NCI-H524 (cell line): ENCODE measurements around the gene C9orf43.

ENCODE experiments used
- DNase-seq, 2 experiments: peaks; one replicate each; lab custom pipeline; 2025; lab: John Stamatoyannopoulos, UW

The C9orf43 gene

GRCh38 chr9:113467183-113467582 is 56.6 kb downstream of the C9orf43 start:
- no peak for DNase-seq

- peak; percentile 9 to 72 for DNase-seq
These were observed 58.3 kb downstream of the C9orf43 start for GRCh38 chr9:113468716-113469448.

GRCh38 chr9:113471143-113471542 is 60.6 kb downstream of the C9orf43 start:
- no peak for DNase-seq

GRCh38 chr9:113471566-113471965 is 61.0 kb downstream of the C9orf43 start:
- DNase-seq = no peak

- DNase-seq = no peak
These were observed 61.7 kb downstream of the C9orf43 start for GRCh38 chr9:113472199-113472598.

- DNase-seq = no peak
These were observed 63.9 kb downstream of the C9orf43 start for GRCh38 chr9:113474360-113475028.

GRCh38 chr9:113475031-113475430 is 64.5 kb downstream of the C9orf43 start:
- DNase-seq = no peak

- DNase-seq = no peak
These were observed 65.4 kb downstream of the C9orf43 start for GRCh38 chr9:113475992-113476391.

- DNase-seq = no peak
These were observed 66.0 kb downstream of the C9orf43 start for GRCh38 chr9:113476511-113476916.

GRCh38 chr9:113477058-113477457 is 66.5 kb downstream of the C9orf43 start:
- DNase-seq = no peak

- no peak for DNase-seq
These were observed 67.1 kb downstream of the C9orf43 start for GRCh38 chr9:113477661-113478060.

- DNase-seq = no peak
These were observed 68.7 kb downstream of the C9orf43 start for GRCh38 chr9:113479174-113479621.
